ENCODE results near the gene TMF1.

Gene TMF1

GRCh38 chr3:69085833-69086722 lies 33.9 kb upstream of the TMF1 start:
- TF ChIP-seq CTCF (IDR thresholded peaks at IDR 0.05; ENCODE audit: low read depth, low read length, missing control alignments) = no peak
- DNase-seq (ENCODE audit: extremely low read depth, low read depth) = peak; percentile 85

GRCh38 chr3:69085168-69085832 lies 33.2 kb upstream of the TMF1 start:
- no peak for DNase-seq (ENCODE audit: extremely low read depth, low read depth)
- peak overlapping the region; percentile 79 for H3K4me3 ChIP-seq (replicated peaks; ENCODE audit: low read depth, low read length)
- no peak for TF ChIP-seq CTCF (IDR thresholded peaks at IDR 0.05; ENCODE audit: low read depth, low read length, missing control alignments)

More at GRCh38 chr3:69085833-69086722, 33.9 kb upstream of the TMF1 start:
- peak overlapping the region; percentile 79 for H3K4me3 ChIP-seq (replicated peaks; ENCODE audit: low read depth, low read length)

GRCh38 chr3:69084326-69085167 lies 32.4 kb upstream of the TMF1 start, which contains the start of gene ARL6IP5:
Gene ARL6IP5, plus strand, starts transcription at chr3:69084937. Its CDS starts 111 bp downstream, at chr3:69085048.
- no peak for TF ChIP-seq CTCF (IDR thresholded peaks at IDR 0.05; ENCODE audit: low read depth, low read length, missing control alignments)
- H3K4me3 ChIP-seq (replicated peaks; ENCODE audit: low read depth, low read length) = peak within 1 kb of the TSS; percentile 79
- DNase-seq (ENCODE audit: extremely low read depth, low read depth) = peak; percentile 83

- TF ChIP-seq CTCF (IDR thresholded peaks at IDR 0.05; ENCODE audit: low read depth, low read length, missing control alignments) = no peak
- H3K4me3 ChIP-seq (replicated peaks; ENCODE audit: low read depth, low read length) = no peak overlapping the region
- DNase-seq (ENCODE audit: extremely low read depth, low read depth) = no peak
Observed at GRCh38 chr3:69082805-69083204, 30.7 kb upstream of the TMF1 start.

- H3K4me3 ChIP-seq (replicated peaks; ENCODE audit: low read depth, low read length) = no peak overlapping the region
- no peak for TF ChIP-seq CTCF (IDR thresholded peaks at IDR 0.05; ENCODE audit: low read depth, low read length, missing control alignments)
- no peak for DNase-seq (ENCODE audit: extremely low read depth, low read depth)
Observed at GRCh38 chr3:69082361-69082760, 30.2 kb upstream of the TMF1 start.

GRCh38 chr3:69081583-69082262 lies 29.6 kb upstream of the TMF1 start:
- H3K4me3 ChIP-seq (replicated peaks; ENCODE audit: low read depth, low read length) = no peak overlapping the region
- no peak for TF ChIP-seq CTCF (IDR thresholded peaks at IDR 0.05; ENCODE audit: low read depth, low read length, missing control alignments)
- DNase-seq (ENCODE audit: extremely low read depth, low read depth) = no peak
